A549 (cell line): ENCODE results near the gene SMAD3.

Experiments used
- CEBPB ChIP-seq, 2 experiments: fragments of >200 bp in 1 of 2; sonication (Bioruptor Twin) in 1 of 2; formaldehyde crosslinking in 1 of 2; IDR thresholded peaks; 2 replicates each; pipeline ENCODE4 v1.6.1; 2012 to 2016
- CTCF ChIP-seq: fragments of >200 bp; sonication (Bioruptor Twin); formaldehyde crosslinking; IDR thresholded peaks from 3 replicates; pipeline ENCODE4 v1.5.1; 2016
- EHMT2 ChIP-seq: fragments of 200-600 bp; sonication (generic); IDR thresholded peaks from 2 replicates; pipeline ENCODE4 v1.6.1; 2016; ENCODE audit warnings: antibody characterized with exemption, low read depth, mild to moderate bottlenecking, moderate library complexity
- HDAC2 ChIP-seq: fragments of 200-600 bp; sonication (generic); IDR thresholded peaks from 2 replicates; pipeline ENCODE4 v1.6.1; 2016
- POLR2A ChIP-seq: IDR thresholded peaks from 2 replicates; pipeline ENCODE4 v1.6.1; 2012; ENCODE audit warnings: mild to moderate bottlenecking, low read length
- REST ChIP-seq: fragments of 200-600 bp; sonication (generic); IDR thresholded peaks from 2 replicates; pipeline ENCODE4 v1.6.1; 2016; ENCODE audit warnings: antibody characterized with exemption, mild to moderate bottlenecking, moderate library complexity
- TF ChIP-seq, protein P1 (sequence below): fragments of 250-450 bp; sonication (Bioruptor Pico); IDR thresholded peaks from 2 replicates; pipeline ENCODE4 v1.5.0; 2021; ENCODE audit warnings: mild to moderate bottlenecking, moderate library complexity, borderline replicate concordance
- TF ChIP-seq, protein P2 (sequence below): fragments of 450-650 bp; IDR thresholded peaks from 2 replicates; pipeline ENCODE4 v1.6.1; 2014; ENCODE audit warnings: antibody characterized with exemption

GRCh38 chr15:67048281-67049279, 16.8 kb upstream of the SMAD3 start:
- TF ChIP-seq CTCF (no peak), CEBPB (IDR thresholded peaks at IDR 0.05) (peak; percentile 98 to 99), REST (no peak), POLR2A (peak; percentile 31; the same call in 1 of the 2 replicates), HDAC2 (no peak), EHMT2 (0 out of 2 replicates have a peak, but pooled peaks have one; percentile 28)
- TF ChIP-seq, protein P1, sequence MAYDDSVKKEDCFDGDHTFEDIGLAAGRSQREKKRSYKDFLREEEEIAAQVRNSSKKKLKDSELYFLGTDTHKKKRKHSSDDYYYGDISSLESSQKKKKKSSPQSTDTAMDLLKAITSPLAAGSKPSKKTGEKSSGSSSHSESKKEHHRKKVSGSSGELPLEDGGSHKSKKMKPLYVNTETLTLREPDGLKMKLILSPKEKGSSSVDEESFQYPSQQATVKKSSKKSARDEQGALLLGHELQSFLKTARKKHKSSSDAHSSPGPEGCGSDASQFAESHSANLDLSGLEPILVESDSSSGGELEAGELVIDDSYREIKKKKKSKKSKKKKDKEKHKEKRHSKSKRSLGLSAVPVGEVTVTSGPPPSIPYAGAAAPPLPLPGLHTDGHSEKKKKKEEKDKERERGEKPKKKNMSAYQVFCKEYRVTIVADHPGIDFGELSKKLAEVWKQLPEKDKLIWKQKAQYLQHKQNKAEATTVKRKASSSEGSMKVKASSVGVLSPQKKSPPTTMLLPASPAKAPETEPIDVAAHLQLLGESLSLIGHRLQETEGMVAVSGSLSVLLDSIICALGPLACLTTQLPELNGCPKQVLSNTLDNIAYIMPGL: no peak
- TF ChIP-seq, protein P2, sequence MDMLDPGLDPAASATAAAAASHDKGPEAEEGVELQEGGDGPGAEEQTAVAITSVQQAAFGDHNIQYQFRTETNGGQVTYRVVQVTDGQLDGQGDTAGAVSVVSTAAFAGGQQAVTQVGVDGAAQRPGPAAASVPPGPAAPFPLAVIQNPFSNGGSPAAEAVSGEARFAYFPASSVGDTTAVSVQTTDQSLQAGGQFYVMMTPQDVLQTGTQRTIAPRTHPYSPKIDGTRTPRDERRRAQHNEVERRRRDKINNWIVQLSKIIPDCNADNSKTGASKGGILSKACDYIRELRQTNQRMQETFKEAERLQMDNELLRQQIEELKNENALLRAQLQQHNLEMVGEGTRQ: no peak; the same call in none of the 2 replicates
